HCT116 (cell line): ENCODE measurements around the gene ATXN1. TPM values are rescaled to one million over a fixed set of nuclear protein-coding genes. Genes with fewer than 3 reads are reported as not detected.

Experiments
- ATAC-seq: fragments of 200-7000 bp; cut with Tn5 transposase; 2 replicates; pipeline ENCODE4 v1.9.1; 2020; ENCODE audit warnings: mild to moderate bottlenecking, moderate library complexity
- BruUV-seq: library from RNA; stranded (reverse); fragments of 400-500 nt; replicated peaks from 2 replicates; lab custom pipeline; 2021; lab: Mats Ljungman, UMichigan
- CTCF ChIA-PET: fragments of 300-600 bp; sonication (Branson Sonifier 250); formaldehyde crosslinking; loops from one replicate; lab custom pipeline; 2021; ENCODE audit warnings: antibody characterized with exemption; lab: Charles Lee
- POLR2A ChIA-PET: fragments of 300-600, 350-600 bp; sonication (Branson Sonifier 250); formaldehyde crosslinking; loops from one replicate; lab custom pipeline; 2021; ENCODE audit warnings: antibody characterized with exemption; lab: Charles Lee
- RAD21 ChIA-PET, 2 experiments: fragments of 300-600 bp; sonication (Branson Sonifier 250); formaldehyde crosslinking; loops; one replicate each; lab custom pipeline; 2023; ENCODE audit warnings: low total read pairs in 2 of 2; ENCODE audit not compliant: uncharacterized antibody in 2 of 2, unreplicated experiment in 2 of 2, low non-redundant PET in 1 of 2; lab: Charles Lee
- DNase-seq: peaks from one replicate; pipeline ENCODE4 v3.0.0-alpha.2; 2010; ENCODE audit warnings: low read depth, low spot score
- H2AFZ ChIP-seq: fragments of 200-600 bp; shearing (Covaris generic), sonication (generic); 2 replicates; pipeline ENCODE4 v1.6.1; 2017; ENCODE audit warnings: low read depth, mixed run types, mixed read lengths, antibody characterized with exemption, low read length; ENCODE audit not compliant: poor library complexity, severe bottlenecking
- H3K27ac ChIP-seq: 2 replicates; pipeline ENCODE4 v1.5.1; 2012; ENCODE audit warnings: low read depth, low read length
- H3K27me3 ChIP-seq: fragments of 200-600 bp; sonication (generic); 2 replicates; pipeline ENCODE4 v1.6.1; 2016; ENCODE audit warnings: mixed run types, low read length, mixed read lengths; ENCODE audit not compliant: insufficient read depth
- H3K36me3 ChIP-seq, 2 experiments: fragments of 200-500 bp in 1 of 2; fragments of 200-600 bp in 1 of 2; sonication (Bioruptor generic) in 1 of 2; sonication (generic) in 1 of 2; 2 replicates each; pipeline versions ENCODE4 v1.5.1 to v1.6.1; 2014 to 2016; ENCODE audit warnings: low read length in 2 of 2, inconsistent platforms in 1 of 2, mixed read lengths in 1 of 2, mixed run types in 1 of 2; ENCODE audit not compliant: insufficient read depth in 2 of 2, control insufficient read depth in 1 of 2
- H3K4me1 ChIP-seq, 2 experiments: fragments of 200-600 bp in 1 of 2; sonication (generic) in 1 of 2; 2 replicates each; pipeline versions ENCODE4 v1.5.1 to v1.6.1; 2012 to 2017; ENCODE audit warnings: low read length in 2 of 2, inconsistent platforms in 1 of 2, mild to moderate bottlenecking in 1 of 2, mixed read lengths in 1 of 2, mixed run types in 1 of 2, moderate library complexity in 1 of 2; ENCODE audit not compliant: insufficient read depth in 2 of 2, control insufficient read depth in 1 of 2
- H3K4me2 ChIP-seq: fragments of 200-600 bp; sonication (generic); 2 replicates; pipeline ENCODE4 v1.6.1; 2017; ENCODE audit warnings: mixed run types, low read length, mixed read lengths
- H3K4me3 ChIP-seq, 2 experiments: fragments of 200-600 bp in 1 of 2; sonication (generic) in 1 of 2; replicated peaks in 1 of 2; 2 replicates each; pipeline ENCODE4 v1.5.1; 2011 to 2016; ENCODE audit warnings: low read length in 2 of 2, control low read depth in 1 of 2, low read depth in 1 of 2, mild to moderate bottlenecking in 1 of 2, mixed read lengths in 1 of 2, mixed run types in 1 of 2
- H3K79me2 ChIP-seq: fragments of 200-600 bp; sonication (generic); 2 replicates; pipeline ENCODE4 v1.6.1; 2017; ENCODE audit warnings: mild to moderate bottlenecking, mixed run types, low read length, moderate library complexity, mixed read lengths; ENCODE audit not compliant: insufficient read depth
- H3K9ac ChIP-seq: fragments of 200-600 bp; sonication (generic); 2 replicates; pipeline ENCODE4 v1.6.1; 2016; ENCODE audit warnings: low read length, mixed read lengths
- H3K9me2 ChIP-seq: fragments of 200-600 bp; sonication (generic), shearing (Covaris generic); 2 replicates; pipeline ENCODE4 v1.6.1; 2017; ENCODE audit warnings: mixed run types, mild to moderate bottlenecking, moderate library complexity; ENCODE audit not compliant: insufficient read depth
- H3K9me3 ChIP-seq, 2 experiments: fragments of 200-500 bp in 1 of 2; fragments of 200-600 bp in 1 of 2; sonication (Bioruptor generic) in 1 of 2; sonication (generic) in 1 of 2; 2 replicates each; pipeline ENCODE4 v1.6.1; 2014 to 2017; ENCODE audit warnings: low read length in 2 of 2, mixed read lengths in 2 of 2, inconsistent platforms in 1 of 2, low read depth in 1 of 2, mild to moderate bottlenecking in 1 of 2, mixed run types in 1 of 2, moderate library complexity in 1 of 2; ENCODE audit not compliant: control insufficient read depth in 1 of 2, insufficient read depth in 1 of 2
- H4K20me1 ChIP-seq: fragments of 200-600 bp; sonication (generic), shearing (Covaris generic); 2 replicates; pipeline ENCODE4 v1.6.1; 2017; ENCODE audit warnings: mixed run types, mild to moderate bottlenecking, moderate library complexity; ENCODE audit not compliant: insufficient read depth
- CBX3 ChIP-seq: IDR thresholded peaks from 2 replicates; pipeline ENCODE4 v1.6.1; 2012; ENCODE audit warnings: low read depth
- CTCF ChIP-seq, 3 experiments: fragments of 200-600 bp in 1 of 3; sonication (generic) in 1 of 3; IDR thresholded peaks in 2 of 3; conservative IDR thresholded peaks in 1 of 3; 2 replicates each; pipeline ENCODE4 v1.5.1; 2012 to 2017; ENCODE audit warnings: low read depth in 2 of 3, low read length in 2 of 3, antibody characterized with exemption in 1 of 3, borderline replicate concordance in 1 of 3, control low read depth in 1 of 3, mild to moderate bottlenecking in 1 of 3, mixed read lengths in 1 of 3, mixed run types in 1 of 3, moderate library complexity in 1 of 3; ENCODE audit not compliant: insufficient read depth in 1 of 3
- MAX ChIP-seq: IDR thresholded peaks from 2 replicates; pipeline ENCODE4 v1.6.1; 2012
- REST ChIP-seq: IDR thresholded peaks from 2 replicates; pipeline ENCODE4 v1.6.1; 2012; ENCODE audit warnings: low read depth
- SIN3A ChIP-seq: IDR thresholded peaks from 2 replicates; pipeline ENCODE4 v1.6.1; 2012; ENCODE audit warnings: low read depth
- YY1 ChIP-seq: IDR thresholded peaks from 2 replicates; pipeline ENCODE4 v1.6.1; 2011; ENCODE audit warnings: low read length, low read depth, moderate library complexity, mild to moderate bottlenecking; ENCODE audit not compliant: insufficient replicate concordance; ENCODE audit errors: extremely low read depth
- ZNF274 ChIP-seq: fragments of 200-500 bp; sonication (Bioruptor generic); IDR thresholded peaks from 2 replicates; pipeline ENCODE4 v1.6.1; 2014; ENCODE audit warnings: mild to moderate bottlenecking, low read depth, low read length, inconsistent platforms
- intact Hi-C: fragments of 100-400 bp; cut with micrococcal nuclease; formaldehyde crosslinking; loops from 2 replicates; pipeline ENCODE4 v1.10.0; 2022
- total RNA-seq: library from RNA; stranded (reverse); gene quantifications from one replicate; pipeline ENCODE4 v1.2.1, GENCODE V29; 2021; ENCODE audit not compliant: unreplicated experiment

The ATXN1 gene
- total RNA-seq, 1 experiment from 2014 or later: 21.0 TPM

GRCh38 chr6:16736856-16737775 lies 24.1 kb downstream of the ATXN1 start:
- no peak for ATAC-seq

More at GRCh38 chr6:16736856-16737775, 24.1 kb downstream of the ATXN1 start:
- TF ChIP-seq SIN3A (no peak), REST (no peak), ZNF274 (no peak), MAX (no peak), CTCF (IDR thresholded peaks at IDR 0.05 in 2 of 3, conservative IDR thresholded peaks at IDR 0.05 in 1 of 3; ENCODE audit: borderline replicate concordance in 1 of 3, insufficient read depth in 1 of 3, low read depth in 2 of 3, low read length in 2 of 3) (no peak), YY1 (no peak), CBX3 (no peak)
- Histone ChIP-seq H3K79me2 (no peaks in the 10 kb centered on the region), H3K36me3 (no peaks in the 10 kb centered on the region), H3K4me2 (no peak overlapping the region), H2AFZ (no peak overlapping the region), H4K20me1 (no peaks in the 10 kb centered on the region), H3K27ac (no peak overlapping the region), H3K9me2 (no peaks in the 10 kb centered on the region), H3K9ac (no peak overlapping the region), H3K4me3 (no peak overlapping the region), H3K4me1 (peaks cover 0 to 14% of the 10 kb centered on the region in 2 experiments; a peak in 2 of 4 replicates), H3K9me3 (no peaks in the 10 kb centered on the region), H3K27me3 (no peaks in the 10 kb centered on the region)
- intact Hi-C loops: no loop called here
- ChIA-PET RAD21 (no interaction called here), POLR2A (no interaction called here), CTCF (no interaction called here)
- no TSS peak for BruUV-seq
- no peak for DNase-seq
